Raji (cell line): ENCODE results near the gene WASHC1.
"Not testable (repeated sequence)": the region's sequence is repeated elsewhere in the genome, so short reads cannot be mapped to it uniquely, and the experiment has no call there.

Experiments
- POLR2A ChIP-seq: IDR thresholded peaks from 2 replicates; pipeline ENCODE4 v1.6.1; 2011; ENCODE audit warnings: low read depth, low read length, control low read depth; ENCODE audit not compliant: insufficient read depth

The WASHC1 gene, protein sequence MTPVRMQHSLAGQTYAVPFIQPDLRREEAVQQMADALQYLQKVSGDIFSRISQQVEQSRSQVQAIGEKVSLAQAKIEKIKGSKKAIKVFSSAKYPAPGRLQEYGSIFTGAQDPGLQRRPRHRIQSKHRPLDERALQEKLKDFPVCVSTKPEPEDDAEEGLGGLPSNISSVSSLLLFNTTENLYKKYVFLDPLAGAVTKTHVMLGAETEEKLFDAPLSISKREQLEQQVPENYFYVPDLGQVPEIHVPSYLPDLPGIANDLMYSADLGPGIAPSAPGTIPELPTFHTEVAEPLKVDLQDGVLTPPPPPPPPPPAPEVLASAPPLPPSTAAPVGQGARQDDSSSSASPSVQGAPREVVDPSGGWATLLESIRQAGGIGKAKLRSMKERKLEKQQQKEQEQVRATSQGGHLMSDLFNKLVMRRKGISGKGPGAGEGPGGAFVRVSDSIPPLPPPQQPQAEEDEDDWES

GRCh38 chr9:29356-29755, at the start of gene WASHC1:
TSS of gene WASHC1 (minus strand) at chr9:29456. CDS start at chr9:24999, 4,457 bp downstream.
- not testable (repeated sequence) for TF ChIP-seq POLR2A
